A549 (cell line): ENCODE data around the gene GFM1.

Source experiments
- CEBPB ChIP-seq, 2 experiments: fragments of >200 bp in 1 of 2; sonication (Bioruptor Twin) in 1 of 2; formaldehyde crosslinking in 1 of 2; IDR thresholded peaks; 2 replicates each; pipeline ENCODE4 v1.6.1; 2012 to 2016
- CHD4 ChIP-seq: fragments of 200-600 bp; sonication (generic); IDR thresholded peaks from 2 replicates; pipeline ENCODE4 v1.6.1; 2016; ENCODE audit warnings: antibody characterized with exemption, mild to moderate bottlenecking, borderline replicate concordance
- HEYL ChIP-seq: fragments of 250-450 bp; sonication (Bioruptor Pico); IDR thresholded peaks from 2 replicates; pipeline ENCODE4 v1.8.0; 2021; ENCODE audit warnings: mild to moderate bottlenecking, moderate library complexity
- NPAS2 ChIP-seq: fragments of 250-450 bp; sonication (Bioruptor Pico); IDR thresholded peaks from 2 replicates; pipeline ENCODE4 v1.8.0; 2022; ENCODE audit warnings: mild to moderate bottlenecking, moderate library complexity, borderline replicate concordance
- POLR2A ChIP-seq: IDR thresholded peaks from 2 replicates; pipeline ENCODE4 v1.6.1; 2012; ENCODE audit warnings: mild to moderate bottlenecking, low read length
- RNF2 ChIP-seq: fragments of 200-600 bp; sonication (generic); IDR thresholded peaks from 2 replicates; pipeline ENCODE4 v1.6.1; 2016; ENCODE audit warnings: low read depth, mild to moderate bottlenecking, antibody characterized with exemption, moderate library complexity, borderline replicate concordance
- TF ChIP-seq, protein P1 (sequence below): fragments of 450-650 bp; IDR thresholded peaks from 2 replicates; pipeline ENCODE4 v1.6.1; 2014; ENCODE audit warnings: antibody characterized with exemption
- TF ChIP-seq, protein P2 (sequence below): fragments of >200 bp; sonication (Bioruptor Twin); formaldehyde crosslinking; IDR thresholded peaks from 3 replicates; pipeline ENCODE4 v1.5.1; 2016
- TF ChIP-seq, protein P3 (sequence below): IDR thresholded peaks from 2 replicates; pipeline ENCODE4 v1.6.1; 2012
- TF ChIP-seq, protein P4 (sequence below): IDR thresholded peaks from 2 replicates; pipeline ENCODE4 v1.6.1; 2012

GRCh38 chr3:158652463-158652862, 8.1 kb downstream of the GFM1 start:
- no peak for TF ChIP-seq POLR2A
- no peak for TF ChIP-seq RNF2
- TF ChIP-seq HEYL, result no peak
- no peak for TF ChIP-seq NPAS2 (CRISPR knock-in tag)
- TF ChIP-seq, protein P1, sequence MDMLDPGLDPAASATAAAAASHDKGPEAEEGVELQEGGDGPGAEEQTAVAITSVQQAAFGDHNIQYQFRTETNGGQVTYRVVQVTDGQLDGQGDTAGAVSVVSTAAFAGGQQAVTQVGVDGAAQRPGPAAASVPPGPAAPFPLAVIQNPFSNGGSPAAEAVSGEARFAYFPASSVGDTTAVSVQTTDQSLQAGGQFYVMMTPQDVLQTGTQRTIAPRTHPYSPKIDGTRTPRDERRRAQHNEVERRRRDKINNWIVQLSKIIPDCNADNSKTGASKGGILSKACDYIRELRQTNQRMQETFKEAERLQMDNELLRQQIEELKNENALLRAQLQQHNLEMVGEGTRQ, result no peak
- TF ChIP-seq, protein P2, sequence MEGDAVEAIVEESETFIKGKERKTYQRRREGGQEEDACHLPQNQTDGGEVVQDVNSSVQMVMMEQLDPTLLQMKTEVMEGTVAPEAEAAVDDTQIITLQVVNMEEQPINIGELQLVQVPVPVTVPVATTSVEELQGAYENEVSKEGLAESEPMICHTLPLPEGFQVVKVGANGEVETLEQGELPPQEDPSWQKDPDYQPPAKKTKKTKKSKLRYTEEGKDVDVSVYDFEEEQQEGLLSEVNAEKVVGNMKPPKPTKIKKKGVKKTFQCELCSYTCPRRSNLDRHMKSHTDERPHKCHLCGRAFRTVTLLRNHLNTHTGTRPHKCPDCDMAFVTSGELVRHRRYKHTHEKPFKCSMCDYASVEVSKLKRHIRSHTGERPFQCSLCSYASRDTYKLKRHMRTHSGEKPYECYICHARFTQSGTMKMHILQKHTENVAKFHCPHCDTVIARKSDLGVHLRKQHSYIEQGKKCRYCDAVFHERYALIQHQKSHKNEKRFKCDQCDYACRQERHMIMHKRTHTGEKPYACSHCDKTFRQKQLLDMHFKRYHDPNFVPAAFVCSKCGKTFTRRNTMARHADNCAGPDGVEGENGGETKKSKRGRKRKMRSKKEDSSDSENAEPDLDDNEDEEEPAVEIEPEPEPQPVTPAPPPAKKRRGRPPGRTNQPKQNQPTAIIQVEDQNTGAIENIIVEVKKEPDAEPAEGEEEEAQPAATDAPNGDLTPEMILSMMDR, result no peak
- no peak for TF ChIP-seq CEBPB (IDR thresholded peaks at IDR 0.05)
- no peak for TF ChIP-seq CHD4
- TF ChIP-seq, protein P3, sequence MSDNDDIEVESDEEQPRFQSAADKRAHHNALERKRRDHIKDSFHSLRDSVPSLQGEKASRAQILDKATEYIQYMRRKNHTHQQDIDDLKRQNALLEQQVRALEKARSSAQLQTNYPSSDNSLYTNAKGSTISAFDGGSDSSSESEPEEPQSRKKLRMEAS, result no peak
- TF ChIP-seq, protein P4, sequence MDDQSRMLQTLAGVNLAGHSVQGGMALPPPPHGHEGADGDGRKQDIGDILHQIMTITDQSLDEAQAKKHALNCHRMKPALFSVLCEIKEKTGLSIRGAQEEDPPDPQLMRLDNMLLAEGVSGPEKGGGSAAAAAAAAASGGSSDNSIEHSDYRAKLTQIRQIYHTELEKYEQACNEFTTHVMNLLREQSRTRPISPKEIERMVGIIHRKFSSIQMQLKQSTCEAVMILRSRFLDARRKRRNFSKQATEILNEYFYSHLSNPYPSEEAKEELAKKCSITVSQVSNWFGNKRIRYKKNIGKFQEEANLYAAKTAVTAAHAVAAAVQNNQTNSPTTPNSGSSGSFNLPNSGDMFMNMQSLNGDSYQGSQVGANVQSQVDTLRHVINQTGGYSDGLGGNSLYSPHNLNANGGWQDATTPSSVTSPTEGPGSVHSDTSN, result no peak
